PC-9 (cell line): ENCODE results near the gene PAEP. TPM values are rescaled to one million over a fixed set of nuclear protein-coding genes. Genes with fewer than 3 reads are reported as not detected.

Experiments
- BruUV-seq: library from RNA; stranded (reverse); fragments of 400-500 nt; replicated peaks from 2 replicates; lab custom pipeline; 2021; lab: Mats Ljungman, UMichigan
- CTCF ChIA-PET: fragments of 300-600 bp; sonication (Branson Sonifier 250); formaldehyde crosslinking; loops from one replicate; lab custom pipeline; 2022; ENCODE audit warnings: antibody characterized with exemption; lab: Charles Lee
- POLR2A ChIA-PET: fragments of 300-600 bp; sonication (Branson Sonifier 250); formaldehyde crosslinking; loops from one replicate; lab custom pipeline; 2022; ENCODE audit warnings: antibody characterized with exemption; ENCODE audit not compliant: unreplicated experiment; lab: Charles Lee
- DNase-seq, 2 experiments: peaks; one replicate each; pipeline versions ENCODE4 v3.0.0 to v3.0.0-alpha.2; 2015 to 2022; ENCODE audit warnings: mixed read lengths in 1 of 2
- H2AFZ ChIP-seq: fragments of 200-600 bp; sonication (generic); 2 replicates; pipeline ENCODE4 v1.8.1; 2017; ENCODE audit warnings: antibody characterized with exemption
- H3F3A ChIP-seq: fragments of 200-600 bp; sonication (generic); 2 replicates; pipeline ENCODE4 v1.8.1; 2017; ENCODE audit warnings: antibody characterized with exemption, mild to moderate bottlenecking, low read depth; ENCODE audit not compliant: insufficient read depth
- H3K27ac ChIP-seq: fragments of 200-600 bp; sonication (generic); 2 replicates; pipeline ENCODE4 v1.6.1; 2016; ENCODE audit warnings: mixed run types
- H3K27me3 ChIP-seq: fragments of 200-600 bp; sonication (generic); 2 replicates; pipeline ENCODE4 v1.6.1; 2016; ENCODE audit warnings: low read depth, mixed run types; ENCODE audit not compliant: insufficient read depth
- H3K36me3 ChIP-seq: fragments of 200-600 bp; sonication (generic); 2 replicates; pipeline ENCODE4 v1.6.1; 2016; ENCODE audit warnings: low read depth, mixed run types
- H3K4me1 ChIP-seq: fragments of 200-600 bp; sonication (generic); replicated peaks from 2 replicates; pipeline ENCODE4 v1.6.1; 2016; ENCODE audit warnings: mixed run types; ENCODE audit not compliant: insufficient read depth
- H3K4me2 ChIP-seq: fragments of 200-600 bp; sonication (generic); 2 replicates; pipeline ENCODE4 v1.6.1; 2017; ENCODE audit warnings: mixed run types
- H3K4me3 ChIP-seq: fragments of 200-600 bp; sonication (generic); 2 replicates; pipeline ENCODE4 v1.6.1; 2016; ENCODE audit warnings: mixed run types
- H3K79me2 ChIP-seq: fragments of 200-600 bp; sonication (generic); 2 replicates; pipeline ENCODE4 v1.6.1; 2017; ENCODE audit warnings: low read depth, mixed run types
- H3K9me2 ChIP-seq: fragments of 200-600 bp; sonication (generic); 2 replicates; pipeline ENCODE4 v1.8.1; 2017; ENCODE audit warnings: mild to moderate bottlenecking; ENCODE audit not compliant: insufficient read depth
- H3K9me3 ChIP-seq: fragments of 200-600 bp; sonication (generic); 2 replicates; pipeline ENCODE4 v1.8.1; 2016; ENCODE audit warnings: low read depth; ENCODE audit not compliant: insufficient read depth
- H4K20me1 ChIP-seq: fragments of 200-600 bp; sonication (generic); 2 replicates; pipeline ENCODE4 v1.8.1; 2017; ENCODE audit not compliant: insufficient read depth
- EZH2 ChIP-seq: fragments of 200-600 bp; sonication (generic); IDR thresholded peaks from 2 replicates; pipeline ENCODE4 v1.8.0; 2017; ENCODE audit warnings: antibody characterized with exemption, low read depth
- intact Hi-C: fragments of 100-400 bp; cut with micrococcal nuclease; formaldehyde crosslinking; loops from one replicate; pipeline ENCODE4 v1.10.0; 2022; ENCODE audit not compliant: unreplicated experiment
- total RNA-seq: library from RNA; stranded (reverse); gene quantifications from 2 replicates; pipeline ENCODE4 v1.2.3, GENCODE V29; 2021
- TF ChIP-seq, protein P1 (sequence below): fragments of 200-600 bp; sonication (generic); conservative IDR thresholded peaks from 2 replicates; pipeline ENCODE4 v1.6.1; 2017; ENCODE audit warnings: mixed run types, antibody characterized with exemption, mild to moderate bottlenecking, moderate library complexity

Gene PAEP
- total RNA-seq, 1 experiment from 2014 or later, result not detected

DNA sequence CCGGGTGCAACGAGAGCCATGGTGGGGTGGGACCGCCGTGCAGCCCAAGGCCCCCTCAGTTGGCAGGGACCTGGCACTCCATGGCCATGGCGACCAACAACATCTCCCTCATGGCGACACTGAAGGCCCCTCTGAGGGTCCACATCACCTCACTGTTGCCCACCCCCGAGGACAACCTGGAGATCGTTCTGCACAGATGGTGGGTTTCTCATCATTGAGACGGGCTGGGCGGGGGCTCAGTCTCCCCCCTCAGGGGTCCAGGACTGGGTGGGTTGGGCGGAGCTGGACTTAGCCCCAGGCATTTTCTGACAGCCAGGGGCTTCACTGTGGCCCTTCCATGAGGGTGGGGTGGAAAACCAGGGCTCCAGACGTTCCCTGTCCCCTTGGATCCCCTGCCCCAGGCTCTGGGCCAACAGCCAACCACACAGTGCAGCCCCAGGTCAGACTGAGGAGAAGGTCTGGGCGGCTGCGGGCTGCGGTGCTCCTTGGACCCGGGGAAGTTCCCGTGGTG, 734 bp downstream of the PAEP start:
- CTCF ChIA-PET, result no interaction called here
- H3K9me3 ChIP-seq, result no peaks in the 10 kb centered on the region
- H2AFZ ChIP-seq, result no peak overlapping the region
- H3K4me3 ChIP-seq, result no peak overlapping the region
- intact Hi-C loops, result no loop called here
- H3K79me2 ChIP-seq, result no peaks in the 10 kb centered on the region
- no peaks in the 10 kb centered on the region for H3K4me1 ChIP-seq
- no peak for DNase-seq
- H3K27ac ChIP-seq, result no peak overlapping the region
- H4K20me1 ChIP-seq, result no peaks in the 10 kb centered on the region
- no peaks in the 10 kb centered on the region for H3K9me2 ChIP-seq
- no peaks in the 10 kb centered on the region for H3K36me3 ChIP-seq
- H3K27me3 ChIP-seq, result peaks cover 80% of the 10 kb centered on the region
- H3K4me2 ChIP-seq, result no peak overlapping the region
- TF ChIP-seq, protein P1, sequence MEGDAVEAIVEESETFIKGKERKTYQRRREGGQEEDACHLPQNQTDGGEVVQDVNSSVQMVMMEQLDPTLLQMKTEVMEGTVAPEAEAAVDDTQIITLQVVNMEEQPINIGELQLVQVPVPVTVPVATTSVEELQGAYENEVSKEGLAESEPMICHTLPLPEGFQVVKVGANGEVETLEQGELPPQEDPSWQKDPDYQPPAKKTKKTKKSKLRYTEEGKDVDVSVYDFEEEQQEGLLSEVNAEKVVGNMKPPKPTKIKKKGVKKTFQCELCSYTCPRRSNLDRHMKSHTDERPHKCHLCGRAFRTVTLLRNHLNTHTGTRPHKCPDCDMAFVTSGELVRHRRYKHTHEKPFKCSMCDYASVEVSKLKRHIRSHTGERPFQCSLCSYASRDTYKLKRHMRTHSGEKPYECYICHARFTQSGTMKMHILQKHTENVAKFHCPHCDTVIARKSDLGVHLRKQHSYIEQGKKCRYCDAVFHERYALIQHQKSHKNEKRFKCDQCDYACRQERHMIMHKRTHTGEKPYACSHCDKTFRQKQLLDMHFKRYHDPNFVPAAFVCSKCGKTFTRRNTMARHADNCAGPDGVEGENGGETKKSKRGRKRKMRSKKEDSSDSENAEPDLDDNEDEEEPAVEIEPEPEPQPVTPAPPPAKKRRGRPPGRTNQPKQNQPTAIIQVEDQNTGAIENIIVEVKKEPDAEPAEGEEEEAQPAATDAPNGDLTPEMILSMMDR, result no peak
- TF ChIP-seq EZH2, result no peak
- BruUV-seq, result no TSS peak
- POLR2A ChIA-PET, result no interaction called here
- no peaks in the 10 kb centered on the region for H3F3A ChIP-seq

- Histone ChIP-seq H3K4me1 (no peaks in the 10 kb centered on the region), H3K36me3 (no peaks in the 10 kb centered on the region), H3K27ac (no peak overlapping the region), H3K9me2 (no peaks in the 10 kb centered on the region), H3K27me3 (peaks cover 80% of the 10 kb centered on the region), H3K79me2 (no peaks in the 10 kb centered on the region), H2AFZ (no peak overlapping the region), H3F3A (no peaks in the 10 kb centered on the region), H3K4me2 (no peak overlapping the region), H3K4me3 (no peak overlapping the region), H3K9me3 (no peaks in the 10 kb centered on the region), H4K20me1 (no peaks in the 10 kb centered on the region)
- TF ChIP-seq, protein P1, result no peak
- TF ChIP-seq EZH2, result no peak
- ChIA-PET POLR2A (no interaction called here), CTCF (no interaction called here)
- intact Hi-C loops, result no loop called here
- no peak for DNase-seq
- BruUV-seq, result no TSS peak
These were observed 1.5 kb downstream of the PAEP start for GRCh38 chr9:135563039-135563476.

GRCh38 chr9:135563858-135564257, 2.3 kb downstream of the PAEP start:
- intact Hi-C loops, result no loop called here
- ChIA-PET POLR2A (no interaction called here), CTCF (no interaction called here)
- BruUV-seq, result no TSS peak
- Histone ChIP-seq H3K36me3 (no peaks in the 10 kb centered on the region), H3K4me3 (no peak overlapping the region), H3K4me2 (no peak overlapping the region), H3K9me2 (no peaks in the 10 kb centered on the region), H3K27me3 (peaks cover 77% of the 10 kb centered on the region), H3K79me2 (no peaks in the 10 kb centered on the region), H2AFZ (no peak overlapping the region), H3K4me1 (no peaks in the 10 kb centered on the region), H3K27ac (no peak overlapping the region), H3K9me3 (no peaks in the 10 kb centered on the region), H3F3A (no peaks in the 10 kb centered on the region), H4K20me1 (no peaks in the 10 kb centered on the region)
- DNase-seq, result no peak
- no peak for TF ChIP-seq EZH2
- TF ChIP-seq, protein P1, result no peak
